ENCODE results near the gene CCDC181. TPM values are rescaled to one million over a fixed set of nuclear protein-coding genes. Genes with fewer than 3 reads are reported as not detected.

Gene CCDC181
- total RNA-seq, 1 donor from 2014 or later, result 0.09 TPM

Other genes starting within 250 kb of the CCDC181 start
- gene NME7, start 59.7 kb downstream of the CCDC181 start, total RNA-seq, result 10.6 and 13.8 TPM in 2 replicates
- gene BLZF1, start 59.3 kb downstream of the CCDC181 start, total RNA-seq, result 11.2 and 11.3 TPM in 2 replicates
- 12.1 and 12.2 TPM in 2 replicates for gene SLC19A2, start 58.5 kb upstream of the CCDC181 start, total RNA-seq
- 46.3 and 51.3 TPM in 2 replicates for gene F5, start 159.0 kb upstream of the CCDC181 start, total RNA-seq
- gene SELP, start 202.7 kb upstream of the CCDC181 start, total RNA-seq, result 0.14 TPM in 1 of 2 replicates, not detected in the other